RWPE2 (cell line): ENCODE results near the gene SAT1.

Experiments used
- ATAC-seq: fragments of 200-7000 bp; cut with Tn5 transposase; 3 replicates; pipeline ENCODE4 v1.9.1; 2021; ENCODE audit warnings: low read depth
- DNase-seq: peaks from one replicate; pipeline ENCODE4 v3.0.0-alpha.2; 2020; ENCODE audit warnings: low spot score
- H3K27ac ChIP-seq: fragments of 450-650 bp; 2 replicates; pipeline ENCODE4 v1.5.1; 2017; ENCODE audit warnings: mild to moderate bottlenecking; ENCODE audit not compliant: poor library complexity, severe bottlenecking
- H3K27me3 ChIP-seq: fragments of 250-450 bp; sonication (Bioruptor Pico); 2 replicates; pipeline ENCODE4 v1.5.1; 2021; ENCODE audit warnings: mild to moderate bottlenecking, moderate library complexity; ENCODE audit not compliant: insufficient read depth, poor library complexity, severe bottlenecking
- H3K36me3 ChIP-seq: fragments of 250-450 bp; sonication (Bioruptor Pico); 2 replicates; pipeline ENCODE4 v1.5.1; 2020; ENCODE audit warnings: low read depth, mild to moderate bottlenecking, moderate library complexity
- H3K4me1 ChIP-seq: fragments of 250-450 bp; sonication (Bioruptor Pico); 2 replicates; pipeline ENCODE4 v1.5.1; 2021; ENCODE audit warnings: mild to moderate bottlenecking, moderate library complexity; ENCODE audit not compliant: insufficient read depth, poor library complexity, severe bottlenecking
- H3K4me3 ChIP-seq: fragments of 250-450 bp; sonication (Bioruptor Pico); 2 replicates; pipeline ENCODE4 v1.5.1; 2021; ENCODE audit warnings: mild to moderate bottlenecking, moderate library complexity; ENCODE audit not compliant: severe bottlenecking
- H3K9me3 ChIP-seq: fragments of 250-450 bp; sonication (Bioruptor Pico); 2 replicates; pipeline ENCODE4 v1.5.1; 2021; ENCODE audit warnings: mild to moderate bottlenecking, moderate library complexity; ENCODE audit not compliant: severe bottlenecking
- TF ChIP-seq, protein P1 (sequence below): fragments of 450-650 bp; IDR thresholded peaks from one replicate; pipeline ENCODE4 v1.5.1; 2017; ENCODE audit warnings: mild to moderate bottlenecking, moderate library complexity; ENCODE audit not compliant: poor library complexity, severe bottlenecking

SAT1 gene

DNA sequence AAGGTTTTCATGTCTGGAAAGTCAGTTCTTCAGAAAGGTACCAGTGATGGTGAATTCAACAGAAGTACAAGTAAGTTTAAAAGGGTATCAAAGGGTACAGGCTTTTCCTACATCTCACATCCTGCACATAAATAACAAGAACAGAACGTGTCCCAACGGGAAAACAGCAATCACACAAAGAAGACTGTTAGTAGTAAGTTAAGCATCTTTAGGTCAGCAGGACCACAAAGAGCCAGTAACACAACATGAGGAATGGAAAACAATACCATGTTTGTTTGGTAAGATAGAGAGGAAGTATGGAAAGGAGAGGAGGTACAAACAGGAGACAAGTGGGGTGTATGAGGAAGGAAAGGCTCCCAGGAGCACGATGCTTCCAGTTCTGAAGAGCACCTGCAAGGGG lies 43.2 kb downstream of the SAT1 start:
- Histone ChIP-seq H3K4me3 (no peak overlapping the region), H3K36me3 (no peaks in the 10 kb centered on the region), H3K27me3 (no peaks in the 10 kb centered on the region), H3K9me3 (no peaks in the 10 kb centered on the region), H3K27ac (no peak overlapping the region), H3K4me1 (no peaks in the 10 kb centered on the region)
- DNase-seq (no peak), ATAC-seq (no peak)
- TF ChIP-seq, protein P1, sequence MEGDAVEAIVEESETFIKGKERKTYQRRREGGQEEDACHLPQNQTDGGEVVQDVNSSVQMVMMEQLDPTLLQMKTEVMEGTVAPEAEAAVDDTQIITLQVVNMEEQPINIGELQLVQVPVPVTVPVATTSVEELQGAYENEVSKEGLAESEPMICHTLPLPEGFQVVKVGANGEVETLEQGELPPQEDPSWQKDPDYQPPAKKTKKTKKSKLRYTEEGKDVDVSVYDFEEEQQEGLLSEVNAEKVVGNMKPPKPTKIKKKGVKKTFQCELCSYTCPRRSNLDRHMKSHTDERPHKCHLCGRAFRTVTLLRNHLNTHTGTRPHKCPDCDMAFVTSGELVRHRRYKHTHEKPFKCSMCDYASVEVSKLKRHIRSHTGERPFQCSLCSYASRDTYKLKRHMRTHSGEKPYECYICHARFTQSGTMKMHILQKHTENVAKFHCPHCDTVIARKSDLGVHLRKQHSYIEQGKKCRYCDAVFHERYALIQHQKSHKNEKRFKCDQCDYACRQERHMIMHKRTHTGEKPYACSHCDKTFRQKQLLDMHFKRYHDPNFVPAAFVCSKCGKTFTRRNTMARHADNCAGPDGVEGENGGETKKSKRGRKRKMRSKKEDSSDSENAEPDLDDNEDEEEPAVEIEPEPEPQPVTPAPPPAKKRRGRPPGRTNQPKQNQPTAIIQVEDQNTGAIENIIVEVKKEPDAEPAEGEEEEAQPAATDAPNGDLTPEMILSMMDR, result no peak

GRCh38 chrX:23826653-23827052 lies 43.7 kb downstream of the SAT1 start:
- TF ChIP-seq, protein P1, result no peak
- no peaks in the 10 kb centered on the region for H3K36me3 ChIP-seq
- H3K27me3 ChIP-seq, result no peaks in the 10 kb centered on the region
- no peaks in the 10 kb centered on the region for H3K4me1 ChIP-seq
- H3K27ac ChIP-seq, result no peak overlapping the region
- no peak for DNase-seq
- no peaks in the 10 kb centered on the region for H3K9me3 ChIP-seq
- no peak overlapping the region for H3K4me3 ChIP-seq
- no peak for ATAC-seq

GRCh38 chrX:23828881-23829280 lies 45.9 kb downstream of the SAT1 start:
- DNase-seq (no peak), ATAC-seq (no peak)
- H3K27ac ChIP-seq, result no peak overlapping the region
- H3K36me3 ChIP-seq, result no peaks in the 10 kb centered on the region
- TF ChIP-seq, protein P1, result no peak
- H3K27me3 ChIP-seq, result no peaks in the 10 kb centered on the region
- H3K4me1 ChIP-seq, result no peaks in the 10 kb centered on the region
- no peak overlapping the region for H3K4me3 ChIP-seq
- no peaks in the 10 kb centered on the region for H3K9me3 ChIP-seq

DNA sequence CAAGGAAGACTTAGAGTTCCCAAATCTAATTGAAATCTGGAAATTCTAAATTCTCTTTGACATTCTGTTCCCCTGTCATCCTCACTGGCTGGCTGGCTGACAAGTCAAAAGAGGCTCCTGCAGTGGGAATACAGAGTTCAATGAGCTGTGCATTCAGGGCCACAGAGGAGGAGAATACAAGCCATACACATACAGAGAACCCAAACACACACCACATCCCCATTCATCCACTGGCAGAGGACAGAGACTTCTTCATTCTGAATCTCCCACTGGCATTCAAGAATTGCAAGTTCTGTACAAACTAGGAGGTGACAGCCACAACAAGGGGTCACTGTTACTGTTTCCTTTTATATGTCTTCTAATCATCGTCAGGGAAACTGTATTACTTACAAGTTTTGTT lies 49.7 kb downstream of the SAT1 start:
- H3K27ac ChIP-seq, result no peak overlapping the region
- TF ChIP-seq, protein P1, result no peak

More for the DNA sequence above, 49.7 kb downstream of the SAT1 start:
- Histone ChIP-seq H3K9me3 (no peaks in the 10 kb centered on the region), H3K36me3 (no peaks in the 10 kb centered on the region), H3K4me1 (no peaks in the 10 kb centered on the region), H3K27me3 (no peaks in the 10 kb centered on the region), H3K4me3 (no peak overlapping the region)
- no peak for ATAC-seq
- no peak for DNase-seq
